ENCODE results near the gene CRTC3.

DNA sequence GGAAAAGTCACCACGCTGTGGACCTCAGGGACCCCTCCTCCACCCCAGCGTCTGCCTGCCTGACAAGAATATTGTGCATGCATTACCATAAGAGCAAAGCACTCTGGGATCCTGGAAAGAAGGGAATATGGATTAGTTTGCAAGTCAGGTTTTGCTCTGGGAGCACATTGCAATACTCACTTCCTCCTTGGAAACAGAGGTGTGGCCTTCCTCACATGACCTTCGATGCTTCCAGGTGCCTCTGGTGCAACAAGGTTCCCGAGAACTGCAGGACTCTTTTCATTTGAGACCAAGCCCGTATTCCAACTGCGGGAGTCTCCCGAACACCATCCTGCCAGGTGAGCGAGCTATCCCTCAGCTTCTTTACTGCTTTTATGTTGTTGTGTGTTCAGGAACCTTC is 111.1 kb downstream of the CRTC3 start:
- TF ChIP-seq, protein P1, sequence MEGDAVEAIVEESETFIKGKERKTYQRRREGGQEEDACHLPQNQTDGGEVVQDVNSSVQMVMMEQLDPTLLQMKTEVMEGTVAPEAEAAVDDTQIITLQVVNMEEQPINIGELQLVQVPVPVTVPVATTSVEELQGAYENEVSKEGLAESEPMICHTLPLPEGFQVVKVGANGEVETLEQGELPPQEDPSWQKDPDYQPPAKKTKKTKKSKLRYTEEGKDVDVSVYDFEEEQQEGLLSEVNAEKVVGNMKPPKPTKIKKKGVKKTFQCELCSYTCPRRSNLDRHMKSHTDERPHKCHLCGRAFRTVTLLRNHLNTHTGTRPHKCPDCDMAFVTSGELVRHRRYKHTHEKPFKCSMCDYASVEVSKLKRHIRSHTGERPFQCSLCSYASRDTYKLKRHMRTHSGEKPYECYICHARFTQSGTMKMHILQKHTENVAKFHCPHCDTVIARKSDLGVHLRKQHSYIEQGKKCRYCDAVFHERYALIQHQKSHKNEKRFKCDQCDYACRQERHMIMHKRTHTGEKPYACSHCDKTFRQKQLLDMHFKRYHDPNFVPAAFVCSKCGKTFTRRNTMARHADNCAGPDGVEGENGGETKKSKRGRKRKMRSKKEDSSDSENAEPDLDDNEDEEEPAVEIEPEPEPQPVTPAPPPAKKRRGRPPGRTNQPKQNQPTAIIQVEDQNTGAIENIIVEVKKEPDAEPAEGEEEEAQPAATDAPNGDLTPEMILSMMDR (conservative IDR thresholded peaks at IDR 0.05; ENCODE audit: low read length), result no peak
- TF ChIP-seq EZH2phosphoT487 (IDR thresholded peaks at IDR 0.05; ENCODE audit: borderline replicate concordance), result no peak
